K562 (cell line): ENCODE data around the gene OR9A4.

Experiments
- POLR2A ChIP-seq: fragments of 450-650 bp; conservative IDR thresholded peaks from 2 replicates; pipeline ENCODE4 v1.6.1; 2016
- POLR2AphosphoS2 ChIP-seq: IDR thresholded peaks from 2 replicates; pipeline ENCODE4 v1.6.1; 2012; ENCODE audit warnings: low read length, improper control_type of control experiment
- TAF15 ChIP-seq: fragments of 200-400 bp; formaldehyde crosslinking; IDR thresholded peaks from 2 replicates; pipeline ENCODE4 v1.6.1; 2017; ENCODE audit warnings: mild to moderate bottlenecking, low read depth, low read length, moderate library complexity
- ZNF124 ChIP-seq: sonication (generic); formaldehyde crosslinking; IDR thresholded peaks from 2 replicates; pipeline ENCODE4 v1.8.1; 2022; ENCODE audit warnings: missing genetic modification reagents
- ZNF609 ChIP-seq: sonication (generic); formaldehyde crosslinking; IDR thresholded peaks from 2 replicates; pipeline ENCODE4 v1.8.1; 2023; ENCODE audit warnings: missing genetic modification reagents, mild to moderate bottlenecking, borderline replicate concordance
- TF ChIP-seq, protein P1 (sequence below): fragments of 450-650 bp; IDR thresholded peaks from 2 replicates; pipeline ENCODE4 v1.7.1; 2018; ENCODE audit warnings: mild to moderate bottlenecking, low read depth; ENCODE audit not compliant: partially characterized antibody

DNA sequence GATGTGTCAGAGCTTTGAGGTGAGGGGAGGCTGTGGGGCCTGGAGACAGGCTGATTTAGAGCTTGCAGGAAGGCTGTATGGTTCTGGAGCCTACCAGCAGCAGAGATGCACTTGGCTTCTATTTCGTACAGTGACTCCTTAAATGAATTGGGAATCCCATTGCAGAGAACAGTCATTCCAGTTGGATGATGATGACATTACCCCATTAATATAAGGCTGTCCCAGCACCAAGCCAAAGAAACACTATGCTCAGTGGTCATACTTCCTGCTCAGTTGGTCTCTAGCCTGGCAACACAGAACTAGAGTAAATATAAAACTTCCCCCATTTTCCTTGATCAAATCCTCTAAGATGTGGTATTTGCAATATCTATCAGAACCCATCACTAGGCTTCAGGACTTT, 36.3 kb downstream of the OR9A4 start:
- TF ChIP-seq, protein P1, sequence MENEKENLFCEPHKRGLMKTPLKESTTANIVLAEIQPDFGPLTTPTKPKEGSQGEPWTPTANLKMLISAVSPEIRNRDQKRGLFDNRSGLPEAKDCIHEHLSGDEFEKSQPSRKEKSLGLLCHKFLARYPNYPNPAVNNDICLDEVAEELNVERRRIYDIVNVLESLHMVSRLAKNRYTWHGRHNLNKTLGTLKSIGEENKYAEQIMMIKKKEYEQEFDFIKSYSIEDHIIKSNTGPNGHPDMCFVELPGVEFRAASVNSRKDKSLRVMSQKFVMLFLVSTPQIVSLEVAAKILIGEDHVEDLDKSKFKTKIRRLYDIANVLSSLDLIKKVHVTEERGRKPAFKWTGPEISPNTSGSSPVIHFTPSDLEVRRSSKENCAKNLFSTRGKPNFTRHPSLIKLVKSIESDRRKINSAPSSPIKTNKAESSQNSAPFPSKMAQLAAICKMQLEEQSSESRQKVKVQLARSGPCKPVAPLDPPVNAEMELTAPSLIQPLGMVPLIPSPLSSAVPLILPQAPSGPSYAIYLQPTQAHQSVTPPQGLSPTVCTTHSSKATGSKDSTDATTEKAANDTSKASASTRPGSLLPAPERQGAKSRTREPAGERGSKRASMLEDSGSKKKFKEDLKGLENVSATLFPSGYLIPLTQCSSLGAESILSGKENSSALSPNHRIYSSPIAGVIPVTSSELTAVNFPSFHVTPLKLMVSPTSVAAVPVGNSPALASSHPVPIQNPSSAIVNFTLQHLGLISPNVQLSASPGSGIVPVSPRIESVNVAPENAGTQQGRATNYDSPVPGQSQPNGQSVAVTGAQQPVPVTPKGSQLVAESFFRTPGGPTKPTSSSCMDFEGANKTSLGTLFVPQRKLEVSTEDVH, result no peak
- TF ChIP-seq ZNF609 (CRISPR knock-in tag), result no peak
- TF ChIP-seq POLR2A, result no peak
- TF ChIP-seq ZNF124 (CRISPR knock-in tag), result no peak
- TF ChIP-seq TAF15, result no peak
- no peak for TF ChIP-seq POLR2AphosphoS2
